Mesothelial cell of epicardium (in vitro differentiated cells): ENCODE results near the gene IL17REL. TPM values are rescaled to one million over a fixed set of nuclear protein-coding genes. Genes with fewer than 3 reads are reported as not detected.

Experiments
- DNase-seq, 2 experiments: peaks; one replicate each; pipeline ENCODE4 v3.0.0; 2021; ENCODE audit warnings: low spot score in 2 of 2; ENCODE audit not compliant: unreplicated experiment in 2 of 2
- H3K27ac Mint-ChIP-seq: 2 replicates; pipeline ENCODE4 v1.8.0; 2021; ENCODE audit warnings: mixed read lengths
- H3K27me3 Mint-ChIP-seq: 2 replicates; pipeline ENCODE4 v1.8.0; 2021; ENCODE audit warnings: low read depth, mixed read lengths
- H3K36me3 Mint-ChIP-seq: 2 replicates; pipeline ENCODE4 v1.8.0; 2021; ENCODE audit warnings: mixed read lengths
- H3K4me1 Mint-ChIP-seq: 2 replicates; pipeline ENCODE4 v1.8.0; 2021; ENCODE audit warnings: mixed read lengths
- H3K4me3 Mint-ChIP-seq: 2 replicates; pipeline ENCODE4 v1.8.0; 2021; ENCODE audit warnings: mild to moderate bottlenecking, moderate library complexity, mixed read lengths
- H3K9me3 Mint-ChIP-seq: 2 replicates; pipeline ENCODE4 v1.8.0; 2021; ENCODE audit warnings: mixed read lengths
- CTCF ChIP-seq: fragments of 200-600 bp; sonication (generic); IDR thresholded peaks from one replicate; pipeline ENCODE4 v1.5.0; 2021; ENCODE audit warnings: antibody characterized with exemption; ENCODE audit not compliant: unreplicated experiment
- total RNA-seq: library from RNA; stranded (reverse); gene quantifications from 3 replicates; pipeline ENCODE4 v1.2.1, GENCODE V29; 2021

The IL17REL gene
- total RNA-seq, 1 donor from 2014 or later: 0.31 TPM

DNA sequence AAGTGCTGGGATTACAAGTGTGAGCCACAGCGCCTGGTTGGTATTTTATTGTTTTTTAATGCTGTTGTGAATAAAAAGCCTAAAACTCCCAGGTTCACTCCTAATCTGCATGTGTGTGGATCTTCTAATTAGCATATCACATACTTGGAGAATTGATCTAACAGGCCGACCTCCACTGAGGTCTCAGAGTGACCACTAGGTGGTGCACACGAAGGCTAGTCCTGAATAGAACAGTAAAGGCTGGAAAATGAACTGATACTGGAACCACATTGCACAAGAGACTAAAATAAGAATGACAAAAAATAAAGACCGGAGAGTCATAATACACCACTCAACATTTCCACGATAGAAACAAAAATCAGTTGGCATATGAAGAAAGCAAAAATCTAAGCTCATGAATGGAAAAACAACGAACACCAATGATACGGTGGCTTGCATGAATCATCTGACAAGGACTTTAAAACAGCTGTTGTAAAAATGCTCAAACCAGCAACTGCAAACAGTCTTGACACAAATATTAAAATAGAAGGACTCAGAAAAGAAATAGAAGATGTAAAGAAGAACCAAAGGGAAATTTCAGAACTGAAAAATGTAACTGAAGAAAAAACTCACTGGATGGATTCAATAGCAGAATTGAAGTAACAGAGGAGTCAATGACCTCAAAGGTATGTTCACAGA lies 32.8 kb downstream of the IL17REL start:
- Mint-ChIP-seq H3K27me3 (peaks cover 32% of the 10 kb centered on the region), H3K36me3 (peaks cover 6% of the 10 kb centered on the region)
- DNase-seq: no peak

GRCh38 chr22:49977578-49977977 lies 35.0 kb downstream of the IL17REL start:
- Mint-ChIP-seq H3K27me3 (peaks cover 21% of the 10 kb centered on the region), H3K36me3 (peaks cover 6% of the 10 kb centered on the region), H3K4me1 (no peaks in the 10 kb centered on the region), H3K4me3 (no peak overlapping the region), H3K9me3 (peaks cover 17% of the 10 kb centered on the region), H3K27ac (no peak overlapping the region)
- no peak for TF ChIP-seq CTCF
- no peak for DNase-seq

More for the DNA sequence above, 32.8 kb downstream of the IL17REL start:
- H3K4me3 Mint-ChIP-seq: no peak overlapping the region
- H3K27ac Mint-ChIP-seq: no peak overlapping the region
- H3K4me1 Mint-ChIP-seq: peaks cover 2% of the 10 kb centered on the region
- no peak for TF ChIP-seq CTCF
- H3K9me3 Mint-ChIP-seq: peaks cover 20% of the 10 kb centered on the region

DNA sequence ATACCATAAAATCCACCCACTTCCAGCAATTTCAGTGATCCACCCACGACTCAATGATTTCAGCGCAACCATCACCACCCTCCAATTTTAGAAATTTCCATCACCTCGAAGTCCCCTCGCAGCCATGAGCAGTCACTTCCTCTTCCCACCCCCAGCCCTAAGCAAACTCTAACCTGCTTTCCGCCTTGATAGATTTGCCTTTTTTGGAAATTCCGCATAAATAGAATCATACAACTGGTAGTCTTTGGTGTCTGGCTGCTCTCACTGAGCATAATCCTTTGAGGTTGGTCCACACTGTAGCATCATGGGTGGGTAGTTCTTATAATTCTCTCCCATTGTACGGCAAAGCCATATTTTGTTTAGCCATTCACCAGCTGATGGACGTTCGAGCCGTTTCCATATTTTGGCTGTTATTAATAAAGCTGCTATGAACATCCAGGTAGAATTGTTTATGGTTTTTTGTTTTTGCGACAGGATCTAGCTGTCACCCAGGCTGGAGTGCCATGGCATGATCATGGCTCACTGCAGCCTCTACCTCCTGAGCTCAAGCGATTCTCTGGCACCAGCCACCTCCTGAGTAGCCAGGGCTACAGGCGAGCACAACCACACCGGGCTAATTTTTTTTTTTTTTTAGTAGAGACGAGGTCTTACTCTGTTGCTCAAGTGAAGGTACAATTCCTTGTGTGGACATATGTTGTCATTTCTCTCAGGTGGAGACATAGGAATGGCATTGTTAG lies 36.0 kb downstream of the IL17REL start:
- H3K27me3 Mint-ChIP-seq: peaks cover 14% of the 10 kb centered on the region
- peak overlapping the region; percentile 5 for H3K27ac Mint-ChIP-seq
- H3K4me3 Mint-ChIP-seq: no peak overlapping the region
- peaks cover 17% of the 10 kb centered on the region for H3K9me3 Mint-ChIP-seq
- peaks cover 6% of the 10 kb centered on the region for H3K36me3 Mint-ChIP-seq
- TF ChIP-seq CTCF: no peak
- no peak for DNase-seq
- H3K4me1 Mint-ChIP-seq: no peaks in the 10 kb centered on the region

DNA sequence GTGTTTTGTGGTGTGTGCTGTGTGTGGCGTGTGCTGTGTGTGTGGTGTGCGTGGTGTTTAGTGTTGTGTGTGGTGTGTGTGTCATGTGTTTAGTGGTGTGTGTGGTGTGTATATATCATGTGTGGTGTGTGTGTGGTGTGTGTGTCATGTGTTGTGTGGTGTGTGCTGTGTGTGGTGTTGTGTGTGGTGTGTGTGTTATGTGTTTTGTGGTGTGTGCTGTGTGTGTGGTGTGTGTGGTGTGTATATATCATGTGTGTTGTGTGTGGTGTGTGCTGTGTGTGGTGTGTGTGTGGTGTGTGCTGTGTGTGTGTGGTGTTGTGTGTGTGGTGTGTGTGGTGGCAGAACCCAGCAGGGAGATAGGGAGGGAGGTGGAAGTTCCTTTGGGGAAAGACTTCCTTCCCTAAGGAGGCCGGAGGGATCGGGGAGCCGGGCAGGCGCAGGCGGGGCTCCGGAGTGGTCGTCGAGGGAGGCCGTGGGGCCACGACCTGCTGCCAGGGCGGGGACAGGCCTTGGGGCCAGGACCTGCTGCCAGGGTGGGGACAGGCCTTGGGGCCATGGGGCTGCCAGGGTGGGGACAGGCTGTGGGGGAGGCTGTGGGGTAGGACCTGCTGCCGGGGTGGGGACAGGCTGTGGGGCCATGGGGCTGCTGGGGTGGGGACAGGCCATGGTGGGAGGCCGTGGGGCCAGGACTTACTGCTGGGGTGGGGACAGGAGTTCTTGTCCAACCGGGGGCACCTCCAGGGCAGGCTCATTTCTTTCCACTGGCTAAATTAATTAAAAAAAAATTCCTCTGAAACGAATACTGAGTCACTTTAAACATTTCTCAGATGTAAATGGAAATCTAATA lies 36.8 kb downstream of the IL17REL start:
- Mint-ChIP-seq H3K9me3 (peaks cover 17% of the 10 kb centered on the region), H3K4me3 (no peak overlapping the region), H3K4me1 (peaks cover 5% of the 10 kb centered on the region), H3K36me3 (peaks cover 6% of the 10 kb centered on the region), H3K27me3 (peaks cover 12% of the 10 kb centered on the region), H3K27ac (no peak overlapping the region)
- peak in 1 of 2 experiments; percentile 18 for DNase-seq
- TF ChIP-seq CTCF: no peak

DNA sequence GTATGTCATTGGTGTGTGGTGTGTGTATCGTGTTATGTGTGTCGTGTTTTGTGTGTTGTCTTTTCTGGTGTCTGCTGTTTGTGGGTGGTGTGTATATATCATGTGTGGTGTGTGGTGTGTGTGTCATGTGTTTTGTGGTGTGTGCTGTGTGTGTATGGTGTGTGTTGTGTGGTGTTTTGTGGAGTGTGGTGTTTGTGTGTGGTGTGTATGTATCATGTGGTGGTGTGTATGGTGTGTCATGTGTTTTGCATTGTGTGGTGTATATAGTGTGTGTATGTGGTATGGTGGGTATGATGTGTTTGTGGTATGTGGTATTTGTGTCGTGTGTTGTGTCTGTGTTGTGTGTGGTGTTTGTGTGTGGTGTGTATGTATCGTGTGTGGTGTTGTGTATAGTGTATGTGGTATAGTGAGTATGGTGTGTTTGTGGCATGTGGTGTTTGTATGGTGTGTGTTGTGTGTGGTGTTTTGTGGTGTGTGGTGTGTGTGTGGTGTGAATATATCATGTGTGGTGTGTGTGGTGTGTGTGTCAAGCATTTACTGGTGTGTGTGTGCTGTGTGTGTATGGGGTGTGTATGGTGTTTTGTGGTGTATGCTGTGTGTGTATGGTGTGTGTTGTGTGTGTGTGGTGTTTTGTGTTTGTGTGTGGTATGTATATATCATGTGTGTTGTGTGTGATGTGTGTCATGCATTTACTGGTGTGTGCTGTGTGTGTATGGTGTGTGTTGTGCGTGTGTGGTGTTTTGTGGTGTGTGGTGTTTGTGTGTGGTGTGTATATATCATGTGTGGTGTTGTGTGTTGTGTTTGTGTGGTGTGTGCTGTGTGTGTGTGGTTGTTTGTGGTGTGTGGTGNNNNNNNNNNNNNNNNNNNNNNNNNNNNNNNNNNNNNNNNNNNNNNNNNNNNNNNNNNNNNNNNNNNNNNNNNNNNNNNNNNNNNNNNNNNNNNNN lies 39.3 kb downstream of the IL17REL start:
- Mint-ChIP-seq H3K4me1 (peaks cover 9% of the 10 kb centered on the region), H3K9me3 (peaks cover under 1% of the 10 kb centered on the region), H3K27me3 (peaks cover 9% of the 10 kb centered on the region), H3K27ac (no peak overlapping the region), H3K36me3 (no peaks in the 10 kb centered on the region), H3K4me3 (no peak overlapping the region)
- no peak for DNase-seq
- TF ChIP-seq CTCF: no peak
